LNCAP (cell line): ENCODE results near the gene FUT8.

Source experiments
- CTCF ChIP-seq: fragments of 450-650 bp; IDR thresholded peaks from 2 replicates; pipeline ENCODE4 v1.5.1; 2017; ENCODE audit warnings: mild to moderate bottlenecking

The FUT8 gene

GRCh38 chr14:65631040-65631439 lies 218.5 kb downstream of the FUT8 start:
- TF ChIP-seq CTCF: no peak

- no peak for TF ChIP-seq CTCF
These were observed 220.0 kb downstream of the FUT8 start for GRCh38 chr14:65632487-65632886.

- no peak for TF ChIP-seq CTCF
These were observed 225.2 kb downstream of the FUT8 start for GRCh38 chr14:65637780-65638179.

GRCh38 chr14:65639216-65639615 lies 226.7 kb downstream of the FUT8 start:
- no peak for TF ChIP-seq CTCF

GRCh38 chr14:65650826-65651225 lies 238.3 kb downstream of the FUT8 start:
- TF ChIP-seq CTCF: no peak

- TF ChIP-seq CTCF: no peak
These were observed 244.0 kb downstream of the FUT8 start for GRCh38 chr14:65656554-65656953.

GRCh38 chr14:65658202-65658601 lies 245.7 kb downstream of the FUT8 start:
- TF ChIP-seq CTCF: no peak

- TF ChIP-seq CTCF: no peak
These were observed 249.3 kb downstream of the FUT8 start for GRCh38 chr14:65661865-65662264.
